K562 (cell line): Measurements from ENCODE around the gene CLIC3. TPM values are rescaled to one million over a fixed set of nuclear protein-coding genes. Genes with fewer than 3 reads are reported as not detected.

Experiments
- CHD7 ChIP-seq: fragments of 200-600 bp; sonication (generic); IDR thresholded peaks from one replicate; pipeline ENCODE4 v1.6.1; 2012; ENCODE audit warnings: mild to moderate bottlenecking, low read depth, low read length, inconsistent platforms
- CREM ChIP-seq: IDR thresholded peaks from 2 replicates; pipeline ENCODE4 v1.6.1; 2014; ENCODE audit warnings: antibody characterized with exemption, low read depth
- ETS1 ChIP-seq: conservative IDR thresholded peaks from 2 replicates; pipeline ENCODE4 v1.6.1; 2011; ENCODE audit warnings: low read depth, mild to moderate bottlenecking, low read length; ENCODE audit not compliant: control insufficient read depth
- ETS2 ChIP-seq: IDR thresholded peaks from 2 replicates; pipeline ENCODE4 v1.6.1; 2016; ENCODE audit warnings: borderline replicate concordance, missing genetic modification characterization, mild to moderate bottlenecking, moderate library complexity, missing compliant biosample characterization; ENCODE audit not compliant: poor library complexity, severe bottlenecking
- L3MBTL2 ChIP-seq: fragments of 450-650 bp; IDR thresholded peaks from 2 replicates; pipeline ENCODE4 v1.6.1; 2016; ENCODE audit warnings: mild to moderate bottlenecking, moderate library complexity
- ZBTB7A ChIP-seq: IDR thresholded peaks from 2 replicates; pipeline ENCODE4 v1.6.1; 2011; ENCODE audit warnings: low read depth, mild to moderate bottlenecking, low read length, moderate library complexity, borderline replicate concordance; ENCODE audit not compliant: control insufficient read depth
- ZKSCAN1 ChIP-seq: fragments of 150-350 bp; IDR thresholded peaks from 2 replicates; pipeline ENCODE4 v1.6.1; 2016; ENCODE audit warnings: low read depth, low read length
- polyA plus RNA-seq, 8 experiments: library from polyadenylated mRNA; depleted of rRNA in 4 of 8; stranded (reverse) in 5 of 8; unstranded in 3 of 8; fragments of >200 nt; fragmentation: Nextera tagmentation in 2 of 8; fragmentation: Illumina TruSeq in 1 of 8; extraction: Ambion mirVana in 2 of 8; extraction: Trizol in 1 of 8; gene quantifications; 2 replicates each; pipeline versions ENCODE4 v1.2.1 to v1.2.3, GENCODE V29; 2011 to 2014; ENCODE audit warnings: inconsistent platforms in 1 of 8, missing spikeins in 1 of 8
- total RNA-seq, 7 experiments: library from RNA; depleted of rRNA in 6 of 7; stranded (reverse); fragments of >200 nt in 6 of 7; fragmentation: Illumina TruSeq in 2 of 7; extraction: Trizol in 2 of 7; gene quantifications; 2 replicates each; pipeline versions ENCODE4 v1.2.1 to v1.2.3, GENCODE V29; 2011 to 2021; ENCODE audit warnings: low replicate concordance in 1 of 7
- TF ChIP-seq, protein P1 (sequence below): fragments of 450-650 bp; IDR thresholded peaks from 2 replicates; pipeline ENCODE4 v1.7.1; 2018; ENCODE audit warnings: mild to moderate bottlenecking, low read depth; ENCODE audit not compliant: partially characterized antibody
- TF ChIP-seq, protein P2 (sequence below), 2 experiments: fragments of 450-650 bp in 1 of 2; sonication (generic) in 1 of 2; formaldehyde crosslinking; conservative IDR thresholded peaks; 2 replicates each; pipeline versions ENCODE4 v1.4.0 to v1.8.1; 2020 to 2022; ENCODE audit warnings: mild to moderate bottlenecking in 1 of 2, missing genetic modification reagents in 1 of 2

Gene CLIC3
- total and polyA plus RNA-seq, 9 of the 15 experiments (the other 6 are each of a cell fraction or from before 2014, with no cell fraction given), result 0.27 to 0.29 TPM; not detected in 7

DNA sequence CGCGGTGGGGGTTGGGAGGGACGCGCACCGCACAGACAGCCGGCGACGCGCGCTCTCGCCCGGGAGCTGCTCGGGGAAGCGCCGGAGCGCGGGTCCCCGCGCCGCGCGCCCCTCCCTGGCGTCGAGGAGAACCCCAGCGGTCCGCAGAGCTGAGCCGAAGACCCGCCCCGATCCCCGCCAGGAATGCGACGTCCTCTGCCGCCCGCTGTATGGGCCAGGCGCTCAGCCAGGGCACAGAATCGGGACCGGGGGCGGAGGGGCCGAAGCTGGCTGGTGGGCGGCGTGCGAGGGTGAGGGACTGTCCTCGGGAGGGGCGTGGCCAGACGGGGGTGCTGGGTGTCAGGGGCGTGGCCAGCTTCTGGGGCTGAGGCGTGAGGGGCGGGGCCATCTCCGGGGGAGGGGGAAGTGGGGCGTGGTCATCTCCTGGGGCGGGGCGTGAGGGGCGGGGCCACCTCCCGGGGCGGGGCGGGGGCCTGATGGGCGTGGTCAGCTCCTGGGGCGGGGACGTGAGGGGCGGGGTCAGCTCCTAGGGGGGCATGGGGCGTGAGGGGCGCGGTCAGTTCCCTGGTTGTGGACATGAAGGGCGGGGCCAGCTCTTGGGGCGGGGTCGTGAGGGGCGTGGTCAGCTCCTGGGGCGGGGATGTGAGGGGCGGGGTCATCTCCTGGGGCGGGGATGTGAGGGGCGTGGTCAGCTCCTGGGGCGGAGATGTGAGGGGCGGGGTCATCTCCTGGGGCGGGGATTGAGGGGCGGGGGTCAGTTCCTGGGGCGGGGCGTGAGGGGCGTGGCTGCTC lies 18.1 kb downstream of the CLIC3 start (continued):
- TF ChIP-seq, protein P1, sequence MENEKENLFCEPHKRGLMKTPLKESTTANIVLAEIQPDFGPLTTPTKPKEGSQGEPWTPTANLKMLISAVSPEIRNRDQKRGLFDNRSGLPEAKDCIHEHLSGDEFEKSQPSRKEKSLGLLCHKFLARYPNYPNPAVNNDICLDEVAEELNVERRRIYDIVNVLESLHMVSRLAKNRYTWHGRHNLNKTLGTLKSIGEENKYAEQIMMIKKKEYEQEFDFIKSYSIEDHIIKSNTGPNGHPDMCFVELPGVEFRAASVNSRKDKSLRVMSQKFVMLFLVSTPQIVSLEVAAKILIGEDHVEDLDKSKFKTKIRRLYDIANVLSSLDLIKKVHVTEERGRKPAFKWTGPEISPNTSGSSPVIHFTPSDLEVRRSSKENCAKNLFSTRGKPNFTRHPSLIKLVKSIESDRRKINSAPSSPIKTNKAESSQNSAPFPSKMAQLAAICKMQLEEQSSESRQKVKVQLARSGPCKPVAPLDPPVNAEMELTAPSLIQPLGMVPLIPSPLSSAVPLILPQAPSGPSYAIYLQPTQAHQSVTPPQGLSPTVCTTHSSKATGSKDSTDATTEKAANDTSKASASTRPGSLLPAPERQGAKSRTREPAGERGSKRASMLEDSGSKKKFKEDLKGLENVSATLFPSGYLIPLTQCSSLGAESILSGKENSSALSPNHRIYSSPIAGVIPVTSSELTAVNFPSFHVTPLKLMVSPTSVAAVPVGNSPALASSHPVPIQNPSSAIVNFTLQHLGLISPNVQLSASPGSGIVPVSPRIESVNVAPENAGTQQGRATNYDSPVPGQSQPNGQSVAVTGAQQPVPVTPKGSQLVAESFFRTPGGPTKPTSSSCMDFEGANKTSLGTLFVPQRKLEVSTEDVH, result peak; percentile 28
- peak; percentile 43 for TF ChIP-seq ZBTB7A
- no peak for TF ChIP-seq ETS1
- TF ChIP-seq CHD7, result no peak
- TF ChIP-seq ETS2 (tag), result no peak
- peak; percentile 84 for TF ChIP-seq L3MBTL2
- TF ChIP-seq, protein P2, sequence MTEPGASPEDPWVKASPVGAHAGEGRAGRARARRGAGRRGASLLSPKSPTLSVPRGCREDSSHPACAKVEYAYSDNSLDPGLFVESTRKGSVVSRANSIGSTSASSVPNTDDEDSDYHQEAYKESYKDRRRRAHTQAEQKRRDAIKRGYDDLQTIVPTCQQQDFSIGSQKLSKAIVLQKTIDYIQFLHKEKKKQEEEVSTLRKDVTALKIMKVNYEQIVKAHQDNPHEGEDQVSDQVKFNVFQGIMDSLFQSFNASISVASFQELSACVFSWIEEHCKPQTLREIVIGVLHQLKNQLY (CRISPR knock-in tag; conservative IDR thresholded peaks at IDR 0.05), result no peak
- no peak for TF ChIP-seq ZKSCAN1
- peak; percentile 15; the same call in 1 of the 2 replicates for TF ChIP-seq CREM
